GM21723 (cell line): ENCODE measurements around the gene MOK.
"Not testable (repeated sequence)": the region's sequence is repeated elsewhere in the genome, so short reads cannot be mapped to it uniquely, and the experiment has no call there.

Experiments
- ATAC-seq: cut with Tn5 transposase; IDR thresholded peaks from one replicate; pipeline ENCODE4 v1.9.1; 2021; ENCODE audit warnings: mild to moderate bottlenecking, moderate library complexity; ENCODE audit not compliant: unreplicated experiment

The MOK gene, protein sequence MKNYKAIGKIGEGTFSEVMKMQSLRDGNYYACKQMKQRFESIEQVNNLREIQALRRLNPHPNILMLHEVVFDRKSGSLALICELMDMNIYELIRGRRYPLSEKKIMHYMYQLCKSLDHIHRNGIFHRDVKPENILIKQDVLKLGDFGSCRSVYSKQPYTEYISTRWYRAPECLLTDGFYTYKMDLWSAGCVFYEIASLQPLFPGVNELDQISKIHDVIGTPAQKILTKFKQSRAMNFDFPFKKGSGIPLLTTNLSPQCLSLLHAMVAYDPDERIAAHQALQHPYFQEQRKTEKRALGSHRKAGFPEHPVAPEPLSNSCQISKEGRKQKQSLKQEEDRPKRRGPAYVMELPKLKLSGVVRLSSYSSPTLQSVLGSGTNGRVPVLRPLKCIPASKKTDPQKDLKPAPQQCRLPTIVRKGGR

GRCh38 chr14:102304611-102305506 lies at the start of gene MOK:
Gene MOK, minus strand, starts transcription at chr14:102305164. Its CDS starts 196 bp downstream, at chr14:102304968.
- peak; percentile 94 for ATAC-seq

DNA sequence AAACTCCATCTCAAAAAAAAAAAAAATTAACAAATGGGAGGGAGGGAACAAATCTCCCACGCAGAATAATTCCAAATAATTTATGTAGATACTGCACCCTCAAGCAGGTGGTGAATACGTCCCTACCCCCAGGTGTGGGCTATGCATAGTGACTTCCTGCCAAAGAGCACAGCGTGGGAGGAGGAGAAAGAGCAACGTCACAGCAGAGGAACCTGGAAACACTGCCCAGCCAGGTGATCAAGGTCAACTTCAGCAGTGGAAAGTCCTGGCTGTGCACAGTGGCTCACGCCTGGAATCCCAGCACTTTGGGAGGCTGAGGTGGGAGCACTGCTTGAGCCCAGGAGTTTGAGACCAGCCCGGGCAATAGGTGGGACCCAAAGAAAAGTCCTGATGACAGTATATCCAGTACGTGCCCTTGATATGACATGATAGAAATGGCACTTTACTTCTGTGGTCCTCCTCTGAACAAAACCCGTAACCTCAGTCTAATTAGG lies 48.2 kb upstream of the MOK start:
- ATAC-seq = no peak

GRCh38 chr14:102352213-102352612 lies 47.2 kb upstream of the MOK start:
- no peak for ATAC-seq

GRCh38 chr14:102351593-102351992 lies 46.6 kb upstream of the MOK start:
- not testable (repeated sequence) for ATAC-seq

GRCh38 chr14:102351023-102351422 lies 46.1 kb upstream of the MOK start:
- no peak for ATAC-seq

DNA sequence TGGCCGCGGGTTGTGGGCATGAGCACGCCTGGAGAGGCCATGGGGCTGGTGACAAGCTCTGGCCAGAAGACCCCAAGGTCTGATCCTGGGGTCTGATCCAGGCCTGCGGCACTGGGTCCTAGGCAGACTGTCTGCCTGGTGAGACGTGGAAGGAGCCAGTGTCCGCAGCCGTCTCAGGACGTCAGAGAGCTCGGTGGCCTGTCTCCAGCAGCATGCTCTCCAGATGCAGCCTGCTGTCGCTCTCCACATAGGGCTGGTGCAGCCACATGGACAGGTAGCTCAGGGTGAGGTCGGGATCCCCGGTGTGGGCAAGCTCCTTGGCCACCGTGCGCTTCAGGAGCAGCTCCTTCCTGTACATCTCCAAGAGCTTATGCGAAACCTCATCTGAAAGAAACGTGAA lies 43.4 kb upstream of the MOK start:
- ATAC-seq = no peak

- ATAC-seq = no peak
Measured at GRCh38 chr14:102346645-102347044, 41.7 kb upstream of the MOK start.

- no peak for ATAC-seq
Measured at GRCh38 chr14:102345232-102345631, 40.3 kb upstream of the MOK start.

DNA sequence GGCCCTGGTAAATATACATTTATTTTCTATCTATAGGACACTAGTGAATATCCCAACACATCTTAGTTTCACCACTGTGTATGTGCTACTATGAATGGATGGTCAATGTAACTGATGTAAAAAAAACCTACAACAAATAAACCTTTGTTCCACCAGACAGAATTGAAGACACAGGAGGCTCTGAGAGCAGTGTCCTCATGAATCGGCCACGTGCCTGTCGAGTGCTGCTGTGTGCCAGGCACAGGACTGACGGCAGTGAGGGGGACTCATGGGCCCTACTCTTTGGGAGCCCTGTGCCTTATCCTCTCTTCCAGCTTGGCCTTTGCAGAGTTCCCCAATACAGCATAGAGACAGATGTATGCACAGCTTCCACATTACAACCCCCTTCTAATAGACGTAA lies 39.5 kb upstream of the MOK start:
- no peak for ATAC-seq

- no peak for ATAC-seq
Measured at GRCh38 chr14:102344084-102344483, 39.1 kb upstream of the MOK start.

DNA sequence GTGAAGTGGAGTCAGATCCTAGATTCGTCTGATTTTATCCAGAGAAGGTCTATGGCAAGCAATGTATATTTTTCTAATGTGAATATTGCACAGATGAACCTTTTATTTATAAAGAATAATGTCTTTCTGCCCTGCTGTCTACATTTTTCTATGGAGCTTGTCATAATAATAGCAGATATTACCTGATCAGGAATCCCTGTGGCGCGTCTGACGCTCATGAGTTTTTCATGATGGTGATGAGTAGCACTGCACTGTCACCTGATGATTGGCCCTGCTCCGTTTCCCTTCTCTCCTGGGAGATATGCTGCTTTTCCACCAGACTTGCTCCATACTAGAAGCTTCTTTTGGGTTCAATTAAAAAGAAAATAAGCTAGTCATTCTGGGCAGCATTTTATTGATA lies 37.3 kb upstream of the MOK start:
- no peak for ATAC-seq

- ATAC-seq = no peak
Measured at GRCh38 chr14:102341566-102341965, 36.6 kb upstream of the MOK start.

- ATAC-seq = no peak
Measured at GRCh38 chr14:102338724-102339123, 33.8 kb upstream of the MOK start.

- ATAC-seq = no peak
Measured at GRCh38 chr14:102335163-102335562, 30.2 kb upstream of the MOK start.

GRCh38 chr14:102333795-102334705 lies 29.1 kb upstream of the MOK start:
- ATAC-seq = no peak

- ATAC-seq = no peak
Measured at GRCh38 chr14:102333390-102333789, 28.4 kb upstream of the MOK start.

DNA sequence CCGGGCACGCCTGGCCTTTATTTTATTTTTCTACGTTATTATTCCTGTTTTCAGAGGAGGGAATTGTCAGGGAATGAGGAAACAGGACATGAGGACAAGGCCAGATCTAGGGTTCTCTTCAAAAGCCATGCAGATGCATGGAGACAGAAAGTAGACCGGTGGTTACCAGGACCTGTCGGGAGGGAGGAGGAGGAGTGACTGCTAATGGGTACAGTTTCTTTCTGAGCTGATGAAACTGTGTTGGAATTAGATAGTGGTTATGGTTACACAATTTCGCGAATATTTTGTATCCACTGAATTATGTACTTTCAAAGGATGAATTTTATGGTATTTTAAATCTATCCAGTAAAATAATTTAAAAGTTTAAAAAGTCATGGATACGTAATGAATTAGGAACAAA lies 25.8 kb upstream of the MOK start:
- no peak for ATAC-seq

DNA sequence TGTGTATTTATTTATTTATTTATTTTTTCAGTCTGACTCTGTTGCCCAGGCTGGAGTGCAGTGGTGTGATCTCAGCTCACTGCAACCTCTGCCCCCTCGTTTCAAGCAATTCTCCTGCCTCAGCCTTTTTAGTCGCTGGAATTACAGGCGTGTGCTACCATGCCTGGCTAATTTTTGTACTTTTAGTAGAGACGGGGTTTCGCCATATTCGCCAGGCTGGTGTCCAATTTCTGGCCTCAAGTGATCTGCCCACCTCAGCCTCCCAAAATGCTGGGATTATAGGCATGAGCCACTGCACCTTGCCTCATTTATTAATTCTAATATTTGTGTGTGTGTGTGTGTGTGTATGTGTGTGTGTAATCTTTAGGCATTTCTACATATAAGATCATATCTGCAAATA lies 24.4 kb upstream of the MOK start:
- not testable (repeated sequence) for ATAC-seq

GRCh38 chr14:102326583-102326982 lies 21.6 kb upstream of the MOK start:
- ATAC-seq = no peak

GRCh38 chr14:102325791-102326345 lies 20.9 kb upstream of the MOK start:
- ATAC-seq = no peak
